Measurements from ENCODE around the gene NIBAN1. TPM values are rescaled to one million over a fixed set of nuclear protein-coding genes. Genes with fewer than 3 reads are reported as not detected.
"Not testable (repeated sequence)": the region's sequence is repeated elsewhere in the genome, so short reads cannot be mapped to it uniquely, and the experiment has no call there.

NIBAN1 gene, protein sequence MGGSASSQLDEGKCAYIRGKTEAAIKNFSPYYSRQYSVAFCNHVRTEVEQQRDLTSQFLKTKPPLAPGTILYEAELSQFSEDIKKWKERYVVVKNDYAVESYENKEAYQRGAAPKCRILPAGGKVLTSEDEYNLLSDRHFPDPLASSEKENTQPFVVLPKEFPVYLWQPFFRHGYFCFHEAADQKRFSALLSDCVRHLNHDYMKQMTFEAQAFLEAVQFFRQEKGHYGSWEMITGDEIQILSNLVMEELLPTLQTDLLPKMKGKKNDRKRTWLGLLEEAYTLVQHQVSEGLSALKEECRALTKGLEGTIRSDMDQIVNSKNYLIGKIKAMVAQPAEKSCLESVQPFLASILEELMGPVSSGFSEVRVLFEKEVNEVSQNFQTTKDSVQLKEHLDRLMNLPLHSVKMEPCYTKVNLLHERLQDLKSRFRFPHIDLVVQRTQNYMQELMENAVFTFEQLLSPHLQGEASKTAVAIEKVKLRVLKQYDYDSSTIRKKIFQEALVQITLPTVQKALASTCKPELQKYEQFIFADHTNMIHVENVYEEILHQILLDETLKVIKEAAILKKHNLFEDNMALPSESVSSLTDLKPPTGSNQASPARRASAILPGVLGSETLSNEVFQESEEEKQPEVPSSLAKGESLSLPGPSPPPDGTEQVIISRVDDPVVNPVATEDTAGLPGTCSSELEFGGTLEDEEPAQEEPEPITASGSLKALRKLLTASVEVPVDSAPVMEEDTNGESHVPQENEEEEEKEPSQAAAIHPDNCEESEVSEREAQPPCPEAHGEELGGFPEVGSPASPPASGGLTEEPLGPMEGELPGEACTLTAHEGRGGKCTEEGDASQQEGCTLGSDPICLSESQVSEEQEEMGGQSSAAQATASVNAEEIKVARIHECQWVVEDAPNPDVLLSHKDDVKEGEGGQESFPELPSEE
- 10 to 100 TPM in 1 of 2 donors, 1 to 10 TPM in 1; 4.6 to 27.5 TPM for total RNA-seq
- long read RNA-seq, full-length matches to known transcripts: 1 of 4 reads
- long read RNA-seq, partial matches to known transcripts: 1 of 4 reads
- long read RNA-seq, other reads (novel, unspliced or antisense): 2 of 4 reads

DNA sequence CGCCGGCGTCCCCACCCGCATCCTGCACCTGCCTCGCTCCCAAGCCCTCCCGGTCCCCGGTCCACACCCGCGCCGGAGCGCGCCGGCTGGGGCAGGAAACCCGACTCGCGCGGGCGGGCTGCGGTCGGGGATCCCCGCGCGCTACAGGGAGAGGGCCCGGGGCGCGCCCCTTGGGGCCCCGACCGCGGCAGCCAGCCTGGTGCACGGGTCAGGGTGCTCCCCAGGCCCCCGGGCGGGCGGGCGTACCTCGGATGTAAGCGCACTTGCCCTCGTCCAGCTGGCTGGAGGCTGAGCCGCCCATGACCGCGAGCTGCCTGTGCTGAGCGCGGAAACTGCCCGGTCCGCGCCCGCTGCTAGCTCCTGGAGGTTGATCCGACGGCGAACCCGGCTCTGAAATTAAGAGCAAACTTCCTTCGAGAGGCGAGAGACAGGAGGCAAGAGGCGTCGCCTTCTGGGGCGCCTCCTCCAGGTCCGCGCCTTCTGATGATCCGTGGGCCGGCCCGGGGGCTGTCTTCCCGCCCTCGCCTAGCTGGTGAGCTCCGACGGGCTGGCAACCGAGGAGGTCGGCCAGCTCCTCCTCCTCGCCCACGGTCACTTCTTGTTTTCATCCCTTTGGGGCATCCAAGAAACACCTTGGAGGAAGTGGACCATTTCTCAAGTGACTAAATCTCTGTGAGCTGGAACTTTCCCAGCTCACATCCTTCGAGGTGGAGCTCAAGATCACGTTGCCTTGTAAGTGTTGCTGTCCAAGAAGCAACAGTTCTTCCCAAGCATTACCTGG, at the start of gene NIBAN1:
TSS of gene NIBAN1 (minus strand) at position 453 of the 781 bp plus-strand sequence. CDS start at position 301, 152 bp downstream.
- DNase-seq (peak; percentile 61 to 74), ATAC-seq (peak; percentile 72)
- intact Hi-C loops (cut with DNase I, micrococcal nuclease): no loop called here

DNA sequence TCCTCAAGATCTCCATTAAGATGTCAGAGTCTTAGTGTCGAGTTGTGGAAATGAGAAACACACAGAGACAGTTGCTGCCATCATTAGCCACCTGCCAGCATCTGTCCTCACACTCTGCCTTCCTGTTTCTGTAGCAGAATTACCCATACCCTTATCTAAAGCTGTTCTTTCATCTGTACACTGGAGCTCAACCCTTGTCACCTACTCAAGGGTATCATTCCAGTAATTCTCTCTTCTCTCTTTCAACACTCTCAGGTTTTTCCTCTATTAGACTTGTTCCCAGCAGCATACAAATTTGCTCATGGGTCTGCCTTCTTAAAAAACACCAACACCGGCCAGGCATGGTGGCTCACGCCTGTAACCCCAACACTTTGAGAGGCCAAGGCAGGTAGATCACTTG, 43.7 kb upstream of the NIBAN1 start:
- intact Hi-C loops (cut with DNase I, micrococcal nuclease): no loop called here
- no peak for DNase-seq
- no peak for ATAC-seq

GRCh38 chr1:185017338-185017737, 43.0 kb upstream of the NIBAN1 start:
- DNase-seq: no peak
- intact Hi-C loops (cut with DNase I, micrococcal nuclease): no loop called here
- ATAC-seq: no peak

DNA sequence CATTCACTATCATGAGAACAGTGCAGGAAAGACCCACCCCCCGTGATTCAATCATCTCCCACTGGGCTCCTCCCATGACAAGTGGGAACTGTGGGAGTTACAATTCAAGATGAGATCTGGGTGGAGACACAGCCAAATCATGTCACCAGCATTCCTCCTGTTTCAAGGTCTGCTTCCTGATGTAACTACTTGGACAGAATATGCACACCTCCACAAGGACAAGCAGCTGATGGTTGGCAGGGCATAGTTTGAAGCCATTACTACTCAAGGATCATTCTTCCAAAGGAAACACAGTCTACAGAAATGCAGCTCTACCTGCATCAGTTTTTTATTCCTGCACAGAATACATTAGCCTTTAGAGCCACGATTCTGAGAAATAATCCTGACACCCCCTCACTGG, 42.6 kb upstream of the NIBAN1 start:
- DNase-seq (no peak), ATAC-seq (no peak)
- intact Hi-C loops (cut with DNase I, micrococcal nuclease): no loop called here

- no peak for DNase-seq
- ATAC-seq: no peak
- intact Hi-C loops (cut with DNase I, micrococcal nuclease): no loop called here
Observed at GRCh38 chr1:185015631-185016030, 41.3 kb upstream of the NIBAN1 start.

GRCh38 chr1:185014941-185015340, 40.6 kb upstream of the NIBAN1 start:
- intact Hi-C loops (cut with DNase I, micrococcal nuclease): no loop called here
- ATAC-seq: no peak
- DNase-seq: no peak

DNA sequence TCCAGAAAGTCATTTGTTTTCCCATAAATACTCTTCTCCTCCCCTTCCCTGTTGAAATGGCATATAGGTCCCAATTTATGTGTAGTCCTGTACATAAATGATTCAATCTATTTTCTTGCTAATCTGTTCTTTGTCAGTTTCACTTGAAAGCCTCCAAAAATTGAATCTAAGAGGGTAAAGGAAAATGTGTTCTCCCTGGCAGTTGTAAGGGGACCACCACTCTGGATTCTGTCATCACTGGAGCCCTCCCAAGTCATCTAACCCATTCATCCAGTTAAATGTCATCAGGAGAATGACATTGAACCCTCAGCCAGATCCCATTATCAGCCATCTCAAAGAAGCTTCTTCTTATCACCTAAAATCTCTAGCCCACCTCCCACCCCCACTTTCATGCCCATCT, 36.1 kb upstream of the NIBAN1 start:
- intact Hi-C loops (cut with DNase I, micrococcal nuclease): no loop called here
- DNase-seq: no peak
- ATAC-seq: no peak

DNA sequence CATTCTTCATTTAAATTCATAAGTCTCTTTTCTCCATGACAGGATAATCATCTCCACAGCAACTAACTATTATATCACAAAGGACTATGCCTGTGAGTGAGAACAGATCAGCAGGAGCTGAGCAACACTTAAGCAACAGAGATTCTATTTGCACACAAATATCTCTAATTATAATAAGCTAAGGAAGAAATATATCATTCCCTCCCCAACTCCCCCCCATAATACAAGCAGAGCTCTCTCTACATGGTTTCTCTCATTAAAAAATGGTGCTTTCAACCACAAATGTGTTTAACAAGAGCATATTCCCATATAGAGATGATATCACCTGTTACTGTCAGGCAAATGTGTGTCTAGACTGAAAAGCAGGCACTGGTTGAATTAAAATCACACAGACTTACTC, 34.5 kb upstream of the NIBAN1 start:
- intact Hi-C loops (cut with DNase I, micrococcal nuclease): no loop called here
- no peak for ATAC-seq
- no peak for DNase-seq

DNA sequence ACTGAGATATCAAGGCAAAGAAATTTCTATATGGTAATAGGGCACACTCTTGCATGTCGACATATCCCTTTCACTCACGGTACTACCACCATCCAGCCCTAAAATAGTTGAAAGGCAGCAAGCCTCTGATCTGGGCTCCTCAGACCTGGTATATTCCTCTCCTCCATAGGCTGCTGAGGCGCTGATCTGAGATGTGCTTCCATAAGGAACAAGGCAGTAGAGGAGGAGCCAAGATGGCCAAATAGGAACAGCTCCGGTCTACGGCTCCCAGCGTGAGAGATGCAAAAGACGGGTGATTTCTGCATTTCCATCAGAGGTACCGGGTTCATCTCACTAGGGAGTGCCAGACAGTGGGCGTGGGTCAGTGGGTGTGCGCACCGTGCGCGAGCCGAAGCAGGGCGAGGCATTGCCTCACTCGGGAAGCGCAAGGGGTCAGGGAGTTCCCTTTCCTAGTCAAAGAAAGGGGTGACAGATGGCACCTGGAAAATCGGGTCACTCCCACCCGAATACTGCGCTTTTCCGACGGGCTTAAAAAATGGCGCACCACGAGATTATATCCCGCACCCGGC, 27.1 kb upstream of the NIBAN1 start:
- DNase-seq; intact Hi-C loops (cut with DNase I, micrococcal nuclease); ATAC-seq: not testable (repeated sequence)

- not testable (repeated sequence) for DNase-seq, ATAC-seq
- intact Hi-C loops (cut with DNase I, micrococcal nuclease): loop anchor here in 1 of 2 donors (10.0 kb wide), 1 partner anchor 175 kb away; no protein-coding TSS in a partner anchor
Observed at GRCh38 chr1:184999974-185000373, 25.7 kb upstream of the NIBAN1 start.

- intact Hi-C loops (cut with DNase I, micrococcal nuclease): loop anchor here in 1 of 2 donors (10.0 kb wide), 1 partner anchor 180 kb away; no protein-coding TSS in a partner anchor
- no peak for ATAC-seq
- no peak for DNase-seq
Observed at GRCh38 chr1:184994301-184994700, 20.0 kb upstream of the NIBAN1 start.

GRCh38 chr1:184992271-184992670, 18.0 kb upstream of the NIBAN1 start:
- DNase-seq (no peak), ATAC-seq (no peak)
- intact Hi-C loops (cut with DNase I, micrococcal nuclease): loop anchor here in 1 of 2 donors (10.0 kb wide), 1 partner anchor 183 kb away; no protein-coding TSS in a partner anchor

GRCh38 chr1:184990204-184990603, 15.9 kb upstream of the NIBAN1 start:
- no peak for ATAC-seq
- intact Hi-C loops (cut with DNase I, micrococcal nuclease): loop anchor here in 1 of 2 donors (10.0 kb wide), 1 partner anchor 185 kb away; no protein-coding TSS in a partner anchor
- DNase-seq: no peak

- no peak for ATAC-seq
- no peak for DNase-seq
- intact Hi-C loops (cut with DNase I, micrococcal nuclease): loop anchor here in 1 of 2 donors (10.0 kb wide), 1 partner anchor 184 kb away; no protein-coding TSS in a partner anchor
Observed at GRCh38 chr1:184988506-184988905, 14.2 kb upstream of the NIBAN1 start.

- DNase-seq (no peak), ATAC-seq (no peak)
- intact Hi-C loops (cut with DNase I, micrococcal nuclease): loop anchor here in 1 of 2 donors (10.0 kb wide), 1 partner anchor 183 kb away; no protein-coding TSS in a partner anchor
Observed at GRCh38 chr1:184987696-184988095, 13.4 kb upstream of the NIBAN1 start.

GRCh38 chr1:184986250-184986649, 11.9 kb upstream of the NIBAN1 start:
- DNase-seq (no peak), ATAC-seq (peak; percentile 62)
- intact Hi-C loops (cut with DNase I, micrococcal nuclease): loop anchor here in 1 of 2 donors (10.0 kb wide), 1 partner anchor 181 kb away; no protein-coding TSS in a partner anchor

DNA sequence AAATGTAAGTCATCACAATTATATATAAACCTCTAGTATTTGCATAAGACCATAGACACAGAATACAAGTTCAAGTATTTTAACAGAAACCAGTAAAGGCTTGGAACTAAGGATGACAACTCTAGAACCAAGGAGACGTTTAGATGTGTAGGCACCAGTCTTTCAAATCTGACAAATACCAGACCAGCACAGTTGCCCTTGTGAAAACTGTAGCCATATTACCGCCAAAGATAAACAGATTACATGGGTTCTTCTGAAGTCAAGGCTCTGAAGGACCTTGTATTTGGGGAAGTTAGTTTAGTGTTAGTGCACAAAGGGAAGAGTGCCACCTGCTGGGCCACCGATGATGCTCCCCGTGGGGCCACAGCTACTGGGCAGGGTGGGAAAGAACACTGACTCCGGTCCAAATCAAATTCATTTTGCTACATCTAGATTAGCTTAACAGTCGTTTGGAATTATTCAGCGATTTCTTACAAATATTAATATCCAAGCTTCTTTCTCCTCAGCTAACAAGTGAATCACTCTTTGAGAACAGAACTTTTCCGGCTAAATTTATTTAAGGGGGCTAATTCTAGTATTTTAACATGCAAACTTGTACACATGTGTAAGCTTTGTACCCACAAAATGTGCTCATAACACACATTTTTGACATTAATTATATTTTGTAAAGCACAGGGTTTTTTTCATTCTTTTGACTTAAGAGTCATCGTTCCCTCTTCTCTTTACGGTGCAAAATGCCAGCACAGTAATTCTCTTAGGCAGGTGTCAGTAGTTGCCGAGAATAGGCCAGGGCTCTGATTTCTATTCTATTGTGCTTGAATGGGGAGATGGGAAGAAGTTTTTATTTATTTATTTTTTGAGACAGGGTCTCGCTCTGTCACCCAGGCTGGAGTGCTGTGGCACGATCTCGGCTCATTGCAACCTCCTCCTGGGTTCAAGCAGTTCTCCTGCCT, 8.0 kb upstream of the NIBAN1 start:
- DNase-seq (peak; percentile 67 to 81), ATAC-seq (peak; percentile 89)
- intact Hi-C loops (cut with DNase I, micrococcal nuclease): loop anchor here (2.0 to 10.0 kb wide), 2 partner anchors 175 to 177 kb away; no protein-coding TSS in a partner anchor

Data from left colon (tissue), 2 donors.